Measurements from ENCODE around the gene CNGA2.
A peak's percentile ranks its signal among the peaks of the same experiment; 100 is the strongest.

CNGA2 gene

DNA sequence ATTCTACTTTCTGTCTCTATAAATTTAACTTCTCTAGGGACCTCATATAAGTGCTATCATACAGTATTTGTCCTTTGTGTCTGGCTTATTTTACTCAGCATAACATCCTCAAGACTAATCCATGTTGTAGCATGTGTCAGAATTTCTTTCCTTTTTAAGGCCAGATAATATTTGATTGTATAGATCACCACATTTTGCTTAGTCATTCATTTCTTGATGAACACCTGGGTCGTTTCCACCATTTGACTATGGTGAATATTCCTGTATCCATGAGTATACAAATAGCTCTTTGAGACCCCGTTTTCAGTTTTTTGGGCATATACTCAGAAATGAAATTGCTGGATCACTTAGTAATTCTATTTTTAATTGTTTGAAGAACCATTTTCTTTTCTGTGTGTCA is 12.0 kb downstream of the CNGA2 start:
- no peak for DNase-seq (ENCODE audit: low read depth)
- no peak overlapping the region for H3K4me3 ChIP-seq (ENCODE audit: low read length)
- TF ChIP-seq, protein P1, sequence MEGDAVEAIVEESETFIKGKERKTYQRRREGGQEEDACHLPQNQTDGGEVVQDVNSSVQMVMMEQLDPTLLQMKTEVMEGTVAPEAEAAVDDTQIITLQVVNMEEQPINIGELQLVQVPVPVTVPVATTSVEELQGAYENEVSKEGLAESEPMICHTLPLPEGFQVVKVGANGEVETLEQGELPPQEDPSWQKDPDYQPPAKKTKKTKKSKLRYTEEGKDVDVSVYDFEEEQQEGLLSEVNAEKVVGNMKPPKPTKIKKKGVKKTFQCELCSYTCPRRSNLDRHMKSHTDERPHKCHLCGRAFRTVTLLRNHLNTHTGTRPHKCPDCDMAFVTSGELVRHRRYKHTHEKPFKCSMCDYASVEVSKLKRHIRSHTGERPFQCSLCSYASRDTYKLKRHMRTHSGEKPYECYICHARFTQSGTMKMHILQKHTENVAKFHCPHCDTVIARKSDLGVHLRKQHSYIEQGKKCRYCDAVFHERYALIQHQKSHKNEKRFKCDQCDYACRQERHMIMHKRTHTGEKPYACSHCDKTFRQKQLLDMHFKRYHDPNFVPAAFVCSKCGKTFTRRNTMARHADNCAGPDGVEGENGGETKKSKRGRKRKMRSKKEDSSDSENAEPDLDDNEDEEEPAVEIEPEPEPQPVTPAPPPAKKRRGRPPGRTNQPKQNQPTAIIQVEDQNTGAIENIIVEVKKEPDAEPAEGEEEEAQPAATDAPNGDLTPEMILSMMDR (conservative IDR thresholded peaks at IDR 0.05; ENCODE audit: low read length): no peak

DNA sequence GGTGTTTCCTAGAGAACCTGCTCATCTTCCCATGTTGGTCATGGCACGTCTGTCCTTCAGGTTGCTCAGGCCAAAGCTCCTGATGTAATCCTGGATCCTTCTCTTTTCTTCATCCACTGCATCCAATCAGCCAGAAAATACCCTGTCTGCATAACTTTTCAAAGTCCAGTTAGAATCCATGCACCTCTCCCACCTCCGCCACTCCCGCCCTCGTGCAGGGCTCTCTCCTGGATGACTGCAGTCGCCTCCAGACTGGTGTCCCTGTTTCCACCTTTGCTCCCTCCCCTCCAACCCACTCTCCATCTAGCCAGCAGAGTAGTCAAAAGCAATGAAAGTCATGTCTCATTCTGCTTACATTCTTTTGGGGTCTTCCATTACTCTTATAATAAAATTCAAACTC is 16.0 kb downstream of the CNGA2 start:
- DNase-seq (ENCODE audit: low read depth): no peak
- TF ChIP-seq, protein P1 (conservative IDR thresholded peaks at IDR 0.05; ENCODE audit: low read length): no peak
- no peak overlapping the region for H3K4me3 ChIP-seq (ENCODE audit: low read length)

DNA sequence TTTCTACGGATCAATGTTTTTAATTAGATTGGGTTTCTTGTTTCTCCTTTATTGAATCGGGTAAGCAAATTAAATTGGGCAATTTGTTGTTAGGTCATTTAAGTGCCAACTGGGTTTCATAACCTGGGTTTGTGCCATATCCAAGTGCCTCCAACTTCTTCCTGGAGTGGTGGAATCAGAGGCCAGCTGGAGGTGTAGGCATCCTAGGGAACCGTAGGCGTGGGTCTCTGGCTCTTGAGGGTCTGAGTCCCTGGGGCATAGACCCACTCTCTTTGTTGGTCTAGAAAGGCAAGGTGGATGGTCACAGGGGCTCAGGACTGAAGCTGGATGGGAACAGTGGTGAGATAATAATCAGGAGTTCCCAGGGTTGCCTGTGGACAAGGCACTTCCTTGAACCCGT is 18.3 kb downstream of the CNGA2 start:
- TF ChIP-seq, protein P1 (conservative IDR thresholded peaks at IDR 0.05; ENCODE audit: low read length): no peak
- no peak overlapping the region for H3K4me3 ChIP-seq (ENCODE audit: low read length)
- peak; percentile 13 for DNase-seq (ENCODE audit: low read depth)

DNA sequence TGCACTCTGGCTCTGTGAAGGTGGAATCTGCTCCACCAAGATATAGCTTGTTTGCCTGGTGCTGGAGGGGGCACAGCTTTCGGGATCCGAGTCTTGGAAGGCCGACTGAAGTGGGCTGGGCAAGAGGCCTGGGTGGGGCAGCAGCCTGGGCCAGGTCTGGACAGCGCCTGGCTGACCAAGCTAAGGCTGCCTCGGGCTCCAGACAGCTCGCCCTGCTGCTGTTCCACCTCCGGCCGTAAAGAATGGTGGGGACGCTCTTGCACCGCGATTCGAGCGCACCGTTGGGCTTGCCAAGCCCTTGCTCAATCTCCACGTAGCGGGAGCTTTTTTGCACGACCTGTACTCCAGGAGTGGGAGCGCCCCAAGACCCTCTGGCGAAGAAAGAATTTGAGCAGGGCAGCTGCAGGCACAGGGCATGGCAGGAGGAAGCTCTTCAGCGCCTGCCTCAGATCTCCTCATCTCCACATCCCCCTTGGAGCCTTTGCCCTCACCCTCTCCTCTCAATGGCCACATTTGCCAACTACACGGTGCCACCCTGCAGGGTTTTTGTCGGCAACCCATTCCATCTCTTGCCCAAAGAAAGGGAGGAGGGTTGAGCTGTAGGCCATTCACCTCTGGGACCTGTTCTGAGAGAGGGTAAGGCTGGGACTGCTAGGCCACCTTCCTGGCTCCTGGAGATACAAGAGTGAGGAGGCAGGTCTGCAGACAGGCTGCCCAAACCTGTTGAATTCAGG is 18.9 kb downstream of the CNGA2 start:
- TF ChIP-seq, protein P1 (conservative IDR thresholded peaks at IDR 0.05; ENCODE audit: low read length): peak; percentile 74
- no peak overlapping the region for H3K4me3 ChIP-seq (ENCODE audit: low read length)
- peak; percentile 52 for DNase-seq (ENCODE audit: low read depth)

DNA sequence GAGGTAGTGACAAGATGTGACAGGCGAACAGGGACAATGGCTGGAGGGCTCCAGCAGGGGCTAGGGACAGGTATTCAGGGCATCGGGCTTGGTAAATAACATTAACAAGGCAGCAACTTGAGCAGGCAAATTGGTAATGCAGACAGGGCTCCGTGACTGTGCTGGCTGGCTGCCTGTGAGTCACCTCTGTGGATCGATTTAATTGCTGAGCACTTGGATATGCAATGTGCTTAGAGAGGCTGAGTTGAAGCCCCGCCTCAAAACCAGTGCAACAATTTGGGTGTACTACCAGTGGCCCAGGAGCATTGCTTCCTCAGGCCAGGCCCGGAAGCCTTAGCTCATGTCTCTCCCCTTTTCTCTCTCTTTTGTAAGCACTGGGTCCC is 19.5 kb downstream of the CNGA2 start:
- peak; percentile 82 for DNase-seq (ENCODE audit: low read depth)
- H3K4me3 ChIP-seq (ENCODE audit: low read length): no peak overlapping the region
- TF ChIP-seq, protein P1 (conservative IDR thresholded peaks at IDR 0.05; ENCODE audit: low read length): no peak

DNA sequence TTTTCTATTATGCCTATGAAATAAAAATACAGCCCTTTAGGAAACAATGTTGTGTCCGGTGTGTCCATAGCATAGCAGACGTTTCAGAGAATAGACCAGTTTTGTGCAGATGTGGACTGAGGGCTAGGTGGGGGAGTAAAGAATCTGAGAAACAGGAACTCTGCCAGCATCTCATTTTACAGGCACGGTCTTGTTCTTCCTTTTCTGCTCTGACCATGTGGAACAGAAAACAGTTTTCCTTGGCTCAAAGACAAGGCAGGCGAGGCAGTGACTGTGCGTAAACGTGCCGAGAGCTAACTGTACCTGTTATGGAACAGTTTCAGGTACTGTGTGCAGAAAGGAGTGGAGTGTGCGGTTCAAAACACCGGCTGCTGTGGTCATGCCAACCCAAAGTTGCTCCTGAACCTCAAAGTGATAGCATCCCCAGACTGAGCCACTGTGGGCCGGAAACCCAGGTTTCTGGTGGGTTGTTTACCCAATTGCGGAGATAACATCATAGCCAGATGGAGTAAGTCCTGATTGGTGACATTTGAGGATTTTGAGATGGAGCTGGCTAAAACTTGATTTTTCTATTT is 20.2 kb downstream of the CNGA2 start:
- no peak overlapping the region for H3K4me3 ChIP-seq (ENCODE audit: low read length)
- TF ChIP-seq, protein P1 (conservative IDR thresholded peaks at IDR 0.05; ENCODE audit: low read length): no peak
- no peak for DNase-seq (ENCODE audit: low read depth)

DNA sequence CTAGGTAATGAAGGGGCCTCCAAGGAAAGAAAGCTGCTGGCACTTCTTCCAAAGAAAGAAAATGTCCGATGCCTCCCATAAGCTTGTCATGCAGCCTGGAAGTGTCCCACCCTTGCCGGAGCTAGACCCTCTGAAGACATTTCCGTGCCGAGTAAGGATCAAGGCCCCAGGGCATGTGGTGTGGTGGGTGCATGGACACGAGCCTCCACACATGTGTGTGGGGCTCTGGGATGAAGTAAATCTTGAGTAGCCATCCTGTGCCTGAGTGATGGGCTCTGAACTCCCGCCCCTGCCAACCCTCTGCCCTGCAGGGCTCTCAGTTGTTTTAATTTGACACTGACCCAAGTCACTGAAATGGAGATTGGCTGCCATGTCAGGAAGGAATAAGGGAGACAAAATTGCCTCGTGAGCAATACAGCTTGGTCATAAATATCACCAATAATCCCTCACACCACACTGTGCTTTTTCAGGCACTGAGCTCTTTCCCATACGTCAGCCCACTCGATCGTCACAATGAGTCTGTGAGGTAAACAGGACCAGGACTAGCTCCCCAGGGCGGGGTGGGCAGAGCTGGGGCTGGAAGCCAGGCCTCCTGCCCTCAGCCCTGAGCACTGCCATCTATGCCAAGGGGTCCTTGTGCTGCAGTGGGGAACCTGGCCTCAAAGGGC is 24.6 kb downstream of the CNGA2 start:
- H3K4me3 ChIP-seq (ENCODE audit: low read length): no peak overlapping the region

More for the DNA sequence above, 24.6 kb downstream of the CNGA2 start:
- no peak for DNase-seq (ENCODE audit: low read depth)
- TF ChIP-seq, protein P1 (conservative IDR thresholded peaks at IDR 0.05; ENCODE audit: low read length): no peak

All from AG10803 (cell line).